Mesothelial cell of epicardium (in vitro differentiated cells): ENCODE measurements around the gene APBA3. TPM values are rescaled to one million over a fixed set of nuclear protein-coding genes. Genes with fewer than 3 reads are reported as not detected.
A peak's percentile ranks its signal among the peaks of the same experiment; 100 is the strongest.

Source experiments
- DNase-seq, 2 experiments: peaks; one replicate each; pipeline ENCODE4 v3.0.0; 2021; ENCODE audit warnings: low spot score in 2 of 2; ENCODE audit not compliant: unreplicated experiment in 2 of 2
- H3K27ac Mint-ChIP-seq: 2 replicates; pipeline ENCODE4 v1.8.0; 2021; ENCODE audit warnings: mixed read lengths
- H3K27me3 Mint-ChIP-seq: 2 replicates; pipeline ENCODE4 v1.8.0; 2021; ENCODE audit warnings: low read depth, mixed read lengths
- H3K36me3 Mint-ChIP-seq: 2 replicates; pipeline ENCODE4 v1.8.0; 2021; ENCODE audit warnings: mixed read lengths
- H3K4me1 Mint-ChIP-seq: 2 replicates; pipeline ENCODE4 v1.8.0; 2021; ENCODE audit warnings: mixed read lengths
- H3K4me3 Mint-ChIP-seq: 2 replicates; pipeline ENCODE4 v1.8.0; 2021; ENCODE audit warnings: mild to moderate bottlenecking, moderate library complexity, mixed read lengths
- H3K9me3 Mint-ChIP-seq: 2 replicates; pipeline ENCODE4 v1.8.0; 2021; ENCODE audit warnings: mixed read lengths
- total RNA-seq: library from RNA; stranded (reverse); gene quantifications from 3 replicates; pipeline ENCODE4 v1.2.1, GENCODE V29; 2021
- TF ChIP-seq, protein P1 (sequence below): fragments of 200-600 bp; sonication (generic); IDR thresholded peaks from one replicate; pipeline ENCODE4 v1.5.0; 2021; ENCODE audit warnings: antibody characterized with exemption; ENCODE audit not compliant: unreplicated experiment

The APBA3 gene
- total RNA-seq, 1 donor from 2014 or later = 25.2 TPM

DNA sequence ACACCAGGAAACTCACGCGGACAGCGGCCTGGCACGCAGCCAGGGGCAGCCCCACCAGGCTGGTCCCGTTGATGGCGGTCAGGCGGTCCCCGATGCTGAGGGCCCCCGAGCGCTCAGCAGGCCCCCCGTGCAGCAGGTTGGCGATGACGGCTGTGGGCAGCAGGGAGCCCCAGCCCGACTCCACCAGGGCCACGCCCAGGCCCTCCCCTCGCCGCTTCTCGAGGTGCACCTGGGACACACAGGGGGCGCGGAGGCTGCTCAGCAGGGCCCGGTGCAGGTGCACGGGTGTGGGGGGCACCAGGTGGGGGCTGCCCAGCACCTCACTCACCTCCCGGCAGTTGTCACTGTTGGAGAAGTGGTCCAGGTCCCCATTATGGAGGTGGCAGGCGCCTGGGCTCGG, 9.0 kb downstream of the APBA3 start:
- no peak overlapping the region for H3K27ac Mint-ChIP-seq
- no peak overlapping the region for H3K4me3 Mint-ChIP-seq
- H3K4me1 Mint-ChIP-seq = no peaks in the 10 kb centered on the region
- H3K36me3 Mint-ChIP-seq = peaks cover 26% of the 10 kb centered on the region
- TF ChIP-seq, protein P1, sequence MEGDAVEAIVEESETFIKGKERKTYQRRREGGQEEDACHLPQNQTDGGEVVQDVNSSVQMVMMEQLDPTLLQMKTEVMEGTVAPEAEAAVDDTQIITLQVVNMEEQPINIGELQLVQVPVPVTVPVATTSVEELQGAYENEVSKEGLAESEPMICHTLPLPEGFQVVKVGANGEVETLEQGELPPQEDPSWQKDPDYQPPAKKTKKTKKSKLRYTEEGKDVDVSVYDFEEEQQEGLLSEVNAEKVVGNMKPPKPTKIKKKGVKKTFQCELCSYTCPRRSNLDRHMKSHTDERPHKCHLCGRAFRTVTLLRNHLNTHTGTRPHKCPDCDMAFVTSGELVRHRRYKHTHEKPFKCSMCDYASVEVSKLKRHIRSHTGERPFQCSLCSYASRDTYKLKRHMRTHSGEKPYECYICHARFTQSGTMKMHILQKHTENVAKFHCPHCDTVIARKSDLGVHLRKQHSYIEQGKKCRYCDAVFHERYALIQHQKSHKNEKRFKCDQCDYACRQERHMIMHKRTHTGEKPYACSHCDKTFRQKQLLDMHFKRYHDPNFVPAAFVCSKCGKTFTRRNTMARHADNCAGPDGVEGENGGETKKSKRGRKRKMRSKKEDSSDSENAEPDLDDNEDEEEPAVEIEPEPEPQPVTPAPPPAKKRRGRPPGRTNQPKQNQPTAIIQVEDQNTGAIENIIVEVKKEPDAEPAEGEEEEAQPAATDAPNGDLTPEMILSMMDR = no peak
- H3K9me3 Mint-ChIP-seq = no peaks in the 10 kb centered on the region
- H3K27me3 Mint-ChIP-seq = no peaks in the 10 kb centered on the region
- DNase-seq = no peak

DNA sequence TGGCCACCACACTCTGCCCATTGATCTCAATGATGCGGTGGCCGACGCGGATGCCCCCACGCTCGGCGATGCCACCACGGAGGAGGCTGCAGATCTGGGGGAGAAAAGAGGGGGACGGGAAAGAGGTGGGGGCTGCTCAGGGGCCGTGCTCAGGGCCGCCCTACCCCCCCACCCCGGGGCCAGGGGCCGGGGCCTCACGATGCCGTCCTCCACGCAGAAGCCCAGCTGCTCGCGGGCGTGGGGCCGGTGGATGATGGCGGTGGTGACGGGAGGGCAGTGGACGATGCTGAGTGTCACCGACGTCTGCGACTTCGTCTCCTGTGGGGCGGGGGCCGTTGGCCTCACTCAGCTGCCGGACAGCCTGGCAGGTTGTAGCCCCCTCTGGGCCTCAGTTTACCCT, 10.3 kb downstream of the APBA3 start:
- no peaks in the 10 kb centered on the region for H3K4me1 Mint-ChIP-seq
- H3K4me3 Mint-ChIP-seq = no peak overlapping the region
- peaks cover 24% of the 10 kb centered on the region for H3K36me3 Mint-ChIP-seq
- no peaks in the 10 kb centered on the region for H3K27me3 Mint-ChIP-seq
- no peaks in the 10 kb centered on the region for H3K9me3 Mint-ChIP-seq
- TF ChIP-seq, protein P1 = no peak
- DNase-seq = no peak
- H3K27ac Mint-ChIP-seq = no peak overlapping the region

DNA sequence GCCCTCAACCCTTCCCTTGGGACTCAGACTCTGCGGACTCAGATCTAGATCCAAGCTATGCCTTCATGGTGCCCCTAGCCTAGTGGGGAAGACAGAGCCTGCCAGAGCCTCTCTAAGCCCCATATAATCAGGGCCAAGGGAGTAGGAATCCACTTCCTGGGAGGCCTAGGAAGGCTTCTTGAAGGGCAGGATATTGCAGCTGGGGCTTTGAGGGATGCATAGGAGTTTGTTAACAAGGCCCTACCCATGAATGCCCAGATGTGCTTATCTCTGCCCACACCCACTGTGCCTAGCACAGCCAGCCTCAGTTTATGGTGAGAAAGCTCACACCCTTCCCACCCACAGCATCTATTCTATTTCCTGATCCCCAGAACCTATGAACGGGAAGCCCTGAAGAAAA, 11.3 kb downstream of the APBA3 start:
- Mint-ChIP-seq H3K27ac (no peak overlapping the region), H3K4me3 (no peak overlapping the region), H3K27me3 (no peaks in the 10 kb centered on the region), H3K36me3 (peaks cover 20% of the 10 kb centered on the region), H3K9me3 (no peaks in the 10 kb centered on the region), H3K4me1 (no peaks in the 10 kb centered on the region)
- no peak for DNase-seq
- TF ChIP-seq, protein P1 = no peak

DNA sequence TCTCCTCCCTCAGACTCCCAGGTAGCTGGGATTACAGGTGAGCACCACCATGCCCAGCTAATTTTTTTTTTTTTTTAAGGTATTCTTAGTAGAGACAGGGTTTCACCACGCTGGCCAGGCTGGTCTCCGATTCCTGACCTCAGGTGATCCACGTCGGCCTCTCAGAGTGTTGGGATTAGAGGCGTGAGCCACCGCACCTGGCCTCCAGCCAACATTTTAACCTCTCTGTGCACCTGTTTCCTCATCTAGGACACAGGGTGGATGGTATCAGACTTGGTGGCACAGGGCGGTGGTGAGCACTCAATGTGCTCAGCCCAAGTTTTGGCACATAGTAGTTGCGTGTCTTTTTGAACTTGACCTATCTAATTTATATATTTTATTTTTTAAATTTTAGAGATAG, 12.5 kb downstream of the APBA3 start:
- H3K27ac Mint-ChIP-seq = no peak overlapping the region
- H3K9me3 Mint-ChIP-seq = no peaks in the 10 kb centered on the region
- H3K4me3 Mint-ChIP-seq = no peak overlapping the region
- TF ChIP-seq, protein P1 = no peak
- peaks cover 15% of the 10 kb centered on the region for H3K36me3 Mint-ChIP-seq
- H3K27me3 Mint-ChIP-seq = no peaks in the 10 kb centered on the region
- H3K4me1 Mint-ChIP-seq = no peaks in the 10 kb centered on the region
- no peak for DNase-seq

DNA sequence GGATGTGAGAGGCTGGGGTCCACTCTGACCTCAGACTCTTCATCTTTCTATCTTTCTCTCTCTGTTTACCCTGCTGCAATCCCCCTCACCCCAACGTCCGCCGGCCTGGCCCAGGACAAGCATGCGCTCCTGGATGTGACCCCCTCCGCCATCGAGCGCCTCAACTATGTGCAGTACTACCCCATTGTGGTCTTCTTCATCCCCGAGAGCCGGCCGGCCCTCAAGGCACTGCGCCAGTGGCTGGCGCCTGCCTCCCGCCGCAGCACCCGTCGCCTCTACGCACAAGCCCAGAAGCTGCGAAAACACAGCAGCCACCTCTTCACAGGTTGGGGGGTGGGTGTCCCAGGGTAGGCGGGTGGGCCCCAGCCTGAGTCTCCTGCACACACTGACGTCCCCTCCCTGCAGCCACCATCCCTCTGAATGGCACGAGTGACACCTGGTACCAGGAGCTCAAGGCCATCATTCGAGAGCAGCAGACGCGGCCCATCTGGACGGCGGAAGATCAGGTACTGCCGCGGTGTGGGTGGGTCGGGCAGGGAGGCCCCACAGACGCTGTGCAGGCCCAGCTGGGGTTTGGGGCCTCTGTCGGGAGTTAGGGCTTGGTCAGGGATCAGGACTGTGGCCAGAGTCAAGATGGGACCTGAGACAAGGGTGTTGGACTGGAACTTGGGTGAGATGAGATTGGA, 15.0 kb downstream of the APBA3 start:
- peaks cover 24% of the 10 kb centered on the region for H3K36me3 Mint-ChIP-seq
- TF ChIP-seq, protein P1 = no peak
- DNase-seq = no peak
- no peak overlapping the region for H3K4me3 Mint-ChIP-seq
- no peaks in the 10 kb centered on the region for H3K9me3 Mint-ChIP-seq
- no peaks in the 10 kb centered on the region for H3K27me3 Mint-ChIP-seq
- no peaks in the 10 kb centered on the region for H3K4me1 Mint-ChIP-seq
- H3K27ac Mint-ChIP-seq = peak overlapping the region; percentile 30
